Suprapubic skin (tissue), 4 donors: ENCODE data around the gene SH3BP1. TPM values are rescaled to one million over a fixed set of nuclear protein-coding genes. Genes with fewer than 3 reads are reported as not detected.
A peak's percentile ranks its signal among the peaks of the same experiment; 100 is the strongest.

Experiments used
- DNase-seq, 2 donors: peaks; one replicate each; pipeline ENCODE4 v3.0.0-alpha.2; 2019; ENCODE audit warnings: low spot score in 2 of 2
- H3K27ac ChIP-seq: fragments of 200-600 bp; sonication (generic); one replicate; pipeline ENCODE4 v1.5.1; 2019
- H3K27me3 ChIP-seq: fragments of 200-600 bp; sonication (generic); one replicate; pipeline ENCODE4 v1.5.1; 2019
- H3K36me3 ChIP-seq: fragments of 200-600 bp; sonication (generic); one replicate; pipeline ENCODE4 v1.5.1; 2019
- H3K4me1 ChIP-seq: fragments of 200-600 bp; sonication (generic); one replicate; pipeline ENCODE4 v1.5.1; 2019
- H3K4me3 ChIP-seq: fragments of 200-600 bp; sonication (generic); one replicate; pipeline ENCODE4 v1.5.1; 2019; ENCODE audit warnings: mild to moderate bottlenecking
- H3K9me3 ChIP-seq: fragments of 200-600 bp; sonication (generic); one replicate; pipeline ENCODE4 v1.5.1; 2019
- CTCF ChIP-seq, 2 donors: fragments of 200-600 bp in 1 of 2; fragments of 450-650 bp in 1 of 2; sonication (generic) in 1 of 2; IDR thresholded peaks; one replicate each; pipeline ENCODE4 v1.5.1; 2016 to 2019; ENCODE audit warnings: antibody characterized with exemption in 2 of 2, mild to moderate bottlenecking in 1 of 2, moderate library complexity in 1 of 2
- EP300 ChIP-seq: sonication (generic); formaldehyde crosslinking; IDR thresholded peaks from one replicate; pipeline ENCODE4 v1.6.1; 2017; ENCODE audit warnings: antibody characterized with exemption
- POLR2A ChIP-seq, 2 donors: fragments of 450-650 bp; IDR thresholded peaks; one replicate each; pipeline ENCODE4 v1.6.1; 2017; ENCODE audit warnings: antibody characterized with exemption in 2 of 2, mild to moderate bottlenecking in 2 of 2, moderate library complexity in 2 of 2
- POLR2AphosphoS5 ChIP-seq, 3 donors: sonication (generic); formaldehyde crosslinking; IDR thresholded peaks; one replicate each; pipeline ENCODE4 v1.6.1; 2017; ENCODE audit warnings: antibody characterized with exemption in 3 of 3
- WGBS: methylation state at CpG from one replicate; pipeline ENCODE4 v1.1.5; 2018; 5-methylcytosine and 5-hydroxymethylcytosine counted together
- total RNA-seq, 4 donors: library from RNA; depleted of rRNA; stranded (reverse); fragments of >200 nt; gene quantifications; one replicate each; pipeline ENCODE4 v1.1.0, GENCODE V29; 2016

Gene SH3BP1
- total RNA-seq, 4 donors from 2014 or later, result 57.1 to 60.7 (median 57.7) TPM

GRCh38 chr22:37678372-37678771 is 38.9 kb downstream of the SH3BP1 start:
- Histone ChIP-seq H3K4me1 (peaks cover 62% of the 10 kb centered on the region), H3K4me3 (no peak overlapping the region), H3K9me3 (no peaks in the 10 kb centered on the region), H3K27me3 (no peaks in the 10 kb centered on the region), H3K27ac (no peak overlapping the region), H3K36me3 (peaks cover 4% of the 10 kb centered on the region)
- 80% methylated on average over 6 of the region's 18 CpGs for WGBS
- no peak for DNase-seq
- TF ChIP-seq EP300 (no peak), POLR2A (IDR thresholded peaks at IDR 0.05) (no peak), CTCF (IDR thresholded peaks at IDR 0.05) (no peak), POLR2AphosphoS5 (IDR thresholded peaks at IDR 0.05) (no peak)

- Histone ChIP-seq H3K27me3 (no peaks in the 10 kb centered on the region), H3K36me3 (peaks cover 4% of the 10 kb centered on the region), H3K27ac (no peak overlapping the region), H3K9me3 (no peaks in the 10 kb centered on the region), H3K4me1 (peaks cover 51% of the 10 kb centered on the region), H3K4me3 (no peak overlapping the region)
- 91% methylated on average over 8 of the region's 8 CpGs for WGBS
- DNase-seq, result no peak
- no peak for TF ChIP-seq POLR2A (IDR thresholded peaks at IDR 0.05)
- no peak for TF ChIP-seq POLR2AphosphoS5 (IDR thresholded peaks at IDR 0.05)
- no peak for TF ChIP-seq CTCF (IDR thresholded peaks at IDR 0.05)
- no peak for TF ChIP-seq EP300
These were observed 40.2 kb downstream of the SH3BP1 start for GRCh38 chr22:37679670-37680069.

- TF ChIP-seq EP300, result no peak
- no peak for TF ChIP-seq POLR2A (IDR thresholded peaks at IDR 0.05)
- no peak for TF ChIP-seq POLR2AphosphoS5 (IDR thresholded peaks at IDR 0.05)
- TF ChIP-seq CTCF (IDR thresholded peaks at IDR 0.05), result no peak
- H3K4me1 ChIP-seq, result peaks cover 46% of the 10 kb centered on the region
- H3K9me3 ChIP-seq, result no peaks in the 10 kb centered on the region
These were observed 40.9 kb downstream of the SH3BP1 start for GRCh38 chr22:37680191-37680851.

GRCh38 chr22:37681001-37681424 is 41.5 kb downstream of the SH3BP1 start:
- no peak for TF ChIP-seq POLR2AphosphoS5 (IDR thresholded peaks at IDR 0.05)
- no peak for TF ChIP-seq CTCF (IDR thresholded peaks at IDR 0.05)
- no peak for TF ChIP-seq POLR2A (IDR thresholded peaks at IDR 0.05)
- no peak for TF ChIP-seq EP300
- no peak overlapping the region for H3K27ac ChIP-seq
- WGBS, result 80% methylated on average over 1 of the region's 2 CpGs
- DNase-seq, result no peak
- no peak overlapping the region for H3K4me3 ChIP-seq
- H3K27me3 ChIP-seq, result no peaks in the 10 kb centered on the region
- no peaks in the 10 kb centered on the region for H3K9me3 ChIP-seq
- peaks cover 46% of the 10 kb centered on the region for H3K4me1 ChIP-seq
- peaks cover 4% of the 10 kb centered on the region for H3K36me3 ChIP-seq

More at GRCh38 chr22:37680191-37680851, 40.9 kb downstream of the SH3BP1 start:
- no peak for DNase-seq
- Histone ChIP-seq H3K36me3 (peaks cover 4% of the 10 kb centered on the region), H3K27ac (no peak overlapping the region), H3K27me3 (no peaks in the 10 kb centered on the region), H3K4me3 (no peak overlapping the region)
- 77% methylated on average over 6 of the region's 7 CpGs for WGBS

GRCh38 chr22:37681556-37682049 is 42.1 kb downstream of the SH3BP1 start:
- peak in 1 of 2 donors; percentile 89 for DNase-seq
- peaks cover 4% of the 10 kb centered on the region for H3K36me3 ChIP-seq
- WGBS, result 0% methylated on average over 2 of the region's 6 CpGs
- no peaks in the 10 kb centered on the region for H3K9me3 ChIP-seq
- TF ChIP-seq POLR2A (IDR thresholded peaks at IDR 0.05) (no peak), POLR2AphosphoS5 (IDR thresholded peaks at IDR 0.05) (no peak), CTCF (IDR thresholded peaks at IDR 0.05) (peak; percentile 66 to 84)
- H3K27ac ChIP-seq, result no peak overlapping the region
- peaks cover 42% of the 10 kb centered on the region for H3K4me1 ChIP-seq
- H3K27me3 ChIP-seq, result no peaks in the 10 kb centered on the region
- H3K4me3 ChIP-seq, result no peak overlapping the region
